Upper lobe of left lung (tissue), 6 donors: ENCODE measurements around the gene LAIR2. TPM values are rescaled to one million over a fixed set of nuclear protein-coding genes. Genes with fewer than 3 reads are reported as not detected.
"Not testable (repeated sequence)": the region's sequence is repeated elsewhere in the genome, so short reads cannot be mapped to it uniquely, and the experiment has no call there.

Experiments used
- ATAC-seq, 2 donors: fragments of 200-7000 bp; cut with Tn5 transposase; one replicate each; pipeline ENCODE4 v1.9.1; 2022; ENCODE audit warnings: mild to moderate bottlenecking in 2 of 2, moderate library complexity in 2 of 2; ENCODE audit not compliant: low FRiP score in 2 of 2
- DNase-seq, 2 donors: peaks; one replicate each; pipeline ENCODE4 v3.0.0-alpha.2; 2019 to 2020
- H3K27ac ChIP-seq, 4 donors: fragments of 200-600 bp; sonication (generic); one replicate each; pipeline ENCODE4 v1.5.1; 2016 to 2019
- H3K27me3 ChIP-seq, 4 donors: fragments of 200-600 bp; sonication (generic); one replicate each; pipeline ENCODE4 v1.5.1; 2017 to 2019
- H3K36me3 ChIP-seq, 4 donors: fragments of 200-600 bp; sonication (generic); one replicate each; pipeline ENCODE4 v1.5.1; 2016 to 2019
- H3K4me1 ChIP-seq, 4 donors: fragments of 200-600 bp; sonication (generic); one replicate each; pipeline ENCODE4 v1.5.1; 2018 to 2019
- H3K4me3 ChIP-seq, 4 donors: fragments of 200-600 bp; sonication (generic); one replicate each; pipeline ENCODE4 v1.5.1; 2017 to 2019; ENCODE audit warnings: mild to moderate bottlenecking in 2 of 4, moderate library complexity in 1 of 4
- H3K9me3 ChIP-seq, 4 donors: fragments of 200-600 bp; sonication (generic); one replicate each; pipeline ENCODE4 v1.5.1; 2018 to 2019
- EP300 ChIP-seq, 4 donors: sonication (generic); formaldehyde crosslinking; IDR thresholded peaks; one replicate each; pipeline ENCODE4 v1.5.1; 2017; ENCODE audit warnings: antibody characterized with exemption in 4 of 4, control low read depth in 2 of 4
- POLR2A ChIP-seq, 4 donors: fragments of 450-650 bp; IDR thresholded peaks; one replicate each; pipeline ENCODE4 v1.5.1; 2016 to 2017; ENCODE audit warnings: antibody characterized with exemption in 4 of 4, mild to moderate bottlenecking in 2 of 4
- POLR2AphosphoS5 ChIP-seq, 2 donors: sonication (generic); formaldehyde crosslinking; IDR thresholded peaks; one replicate each; pipeline ENCODE4 v1.5.1; 2017; ENCODE audit warnings: antibody characterized with exemption in 2 of 2
- WGBS, 2 donors: methylation state at CpG; one replicate each; pipeline ENCODE4 v1.1.5; 2017 to 2018; 5-methylcytosine and 5-hydroxymethylcytosine counted together
- total RNA-seq, 6 donors: library from RNA; depleted of rRNA in 4 of 6; stranded (reverse); fragments of >200 nt in 4 of 6; gene quantifications; one replicate each; pipeline versions ENCODE4 v1.1.0 to v1.2.1, GENCODE V29; 2016 to 2021
- TF ChIP-seq, protein P1 (sequence below), 6 experiments: fragments of 450-650 bp in 4 of 6; fragments of 200-600 bp in 2 of 6; sonication (generic) in 2 of 6; IDR thresholded peaks; one replicate each; pipeline ENCODE4 v1.5.1; 2016 to 2019; ENCODE audit warnings: antibody characterized with exemption in 6 of 6
- donor health status: DM: no; HTN: no; CAD: no; lungs with moderate emphysema.
- donor health status: DM: no; HTN: yes; CAD: no; lungs with severe emphysema.

Gene LAIR2
- total RNA-seq, 6 donors from 2014 or later, result not detected

DNA sequence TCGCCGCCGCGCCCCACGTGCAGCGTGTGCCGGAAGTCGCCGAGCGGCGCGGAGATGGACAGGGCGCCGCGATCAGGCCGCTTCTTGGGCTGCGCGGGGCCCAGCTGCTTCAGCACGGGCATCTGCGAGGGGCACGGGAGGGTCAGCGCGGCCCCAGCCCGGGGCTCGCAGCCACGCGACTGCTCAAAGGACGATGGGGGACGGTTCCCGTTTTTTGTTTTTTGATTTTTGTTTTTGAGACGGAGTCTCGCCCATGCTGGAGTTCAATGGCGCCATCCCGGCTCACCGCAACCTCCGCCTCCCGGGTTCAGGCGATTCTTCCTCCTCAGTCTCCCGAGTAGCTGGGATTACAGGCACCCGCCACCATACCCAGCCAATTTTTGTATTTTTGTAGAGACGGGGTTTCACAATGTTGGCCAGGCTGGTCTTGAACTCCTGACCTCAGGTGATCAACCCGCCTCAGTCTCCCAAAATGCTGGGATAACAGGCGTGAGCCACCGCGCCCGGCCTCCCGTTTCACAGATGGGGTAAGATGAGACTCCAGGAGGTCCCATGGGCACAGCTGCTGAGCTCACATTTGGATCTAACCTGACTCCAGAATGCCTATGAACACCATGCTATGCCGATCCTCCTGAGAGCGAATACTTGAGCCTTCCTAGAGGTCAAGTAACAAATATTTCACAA is 37.1 kb upstream of the LAIR2 start:
- H3K27me3 ChIP-seq, result peaks cover 0 to 2% (median 0%) of the 10 kb centered on the region in 4 donors
- H3K4me1 ChIP-seq, result peaks cover 35 to 64% (median 44%) of the 10 kb centered on the region in 4 donors
- TF ChIP-seq, protein P1, sequence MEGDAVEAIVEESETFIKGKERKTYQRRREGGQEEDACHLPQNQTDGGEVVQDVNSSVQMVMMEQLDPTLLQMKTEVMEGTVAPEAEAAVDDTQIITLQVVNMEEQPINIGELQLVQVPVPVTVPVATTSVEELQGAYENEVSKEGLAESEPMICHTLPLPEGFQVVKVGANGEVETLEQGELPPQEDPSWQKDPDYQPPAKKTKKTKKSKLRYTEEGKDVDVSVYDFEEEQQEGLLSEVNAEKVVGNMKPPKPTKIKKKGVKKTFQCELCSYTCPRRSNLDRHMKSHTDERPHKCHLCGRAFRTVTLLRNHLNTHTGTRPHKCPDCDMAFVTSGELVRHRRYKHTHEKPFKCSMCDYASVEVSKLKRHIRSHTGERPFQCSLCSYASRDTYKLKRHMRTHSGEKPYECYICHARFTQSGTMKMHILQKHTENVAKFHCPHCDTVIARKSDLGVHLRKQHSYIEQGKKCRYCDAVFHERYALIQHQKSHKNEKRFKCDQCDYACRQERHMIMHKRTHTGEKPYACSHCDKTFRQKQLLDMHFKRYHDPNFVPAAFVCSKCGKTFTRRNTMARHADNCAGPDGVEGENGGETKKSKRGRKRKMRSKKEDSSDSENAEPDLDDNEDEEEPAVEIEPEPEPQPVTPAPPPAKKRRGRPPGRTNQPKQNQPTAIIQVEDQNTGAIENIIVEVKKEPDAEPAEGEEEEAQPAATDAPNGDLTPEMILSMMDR (IDR thresholded peaks at IDR 0.05), result no peak
- TF ChIP-seq POLR2AphosphoS5 (IDR thresholded peaks at IDR 0.05) (no peak), POLR2A (IDR thresholded peaks at IDR 0.05) (no peak), EP300 (IDR thresholded peaks at IDR 0.05) (no peak)
- ATAC-seq (no peak), DNase-seq (peak in 1 of 2 donors; percentile 73)
- H3K4me3 ChIP-seq, result peak overlapping the region in 3 of 4 donors; percentile 65 to 83 (median 81)
- peak overlapping the region in 1 of 4 donors; percentile 98 for H3K27ac ChIP-seq
- peaks cover 10 to 19% (median 18%) of the 10 kb centered on the region in 4 donors for H3K36me3 ChIP-seq
- 82 to 99% methylated on average over 14 to 44 of the region's 49 CpGs for WGBS, 2 donors
- no peaks in the 10 kb centered on the region for H3K9me3 ChIP-seq

DNA sequence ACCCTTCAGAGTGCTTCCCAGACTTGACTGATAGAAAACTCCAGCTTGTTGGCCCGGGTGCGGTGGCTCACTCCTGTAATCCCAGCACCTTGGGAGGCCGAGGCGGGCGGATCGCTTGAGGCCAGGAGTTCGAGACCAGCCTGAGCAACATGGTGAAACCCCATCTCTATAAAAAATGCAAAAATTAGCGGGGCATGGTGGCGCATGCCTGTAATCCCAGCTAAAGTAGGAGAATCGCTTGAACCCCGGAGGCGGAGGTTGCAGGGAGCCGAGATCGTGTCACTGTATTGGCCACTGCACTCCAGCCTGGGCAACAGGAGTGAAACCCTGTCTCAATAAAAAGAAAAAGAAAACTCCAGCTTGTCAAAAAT is 36.5 kb upstream of the LAIR2 start:
- not testable (repeated sequence) for H3K27ac ChIP-seq, H3K27me3 ChIP-seq, H3K9me3 ChIP-seq, ATAC-seq, H3K4me3 ChIP-seq
- DNase-seq, result peak in 1 of 2 donors; percentile 67
- H3K36me3 ChIP-seq, result peaks cover 5 to 14% (median 12%) of the 10 kb centered on the region in 4 donors
- H3K4me1 ChIP-seq, result peaks cover 33 to 64% (median 44%) of the 10 kb centered on the region in 4 donors
- WGBS, 2 donors, result 92 to 94% methylated on average over 14 of the region's 14 CpGs

DNA sequence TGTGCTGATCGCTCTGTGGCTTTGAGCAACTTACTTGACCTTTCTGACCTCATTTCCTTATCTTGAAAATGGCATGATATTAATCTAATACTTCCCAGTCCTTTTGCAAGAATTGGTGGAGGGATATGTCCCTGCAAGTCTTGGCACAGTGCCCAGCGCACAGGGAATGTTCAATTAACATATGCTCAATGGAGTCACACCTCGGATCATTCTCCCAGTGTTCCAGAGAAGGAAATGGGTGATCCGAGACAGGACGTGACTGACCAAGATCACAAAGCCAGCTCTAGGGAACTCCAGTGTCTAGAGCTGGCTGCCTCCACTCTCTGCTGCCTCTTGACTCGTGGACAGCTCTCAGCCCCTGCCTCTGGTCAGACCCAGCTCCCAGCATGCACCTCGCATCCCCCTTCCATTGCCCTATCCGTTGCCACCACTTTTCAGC is 33.1 kb upstream of the LAIR2 start:
- Histone ChIP-seq H3K27ac (peak overlapping the region; percentile 64 to 91 (median 84)), H3K27me3 (peaks cover 0 to 11% (median 4%) of the 10 kb centered on the region in 4 donors), H3K4me1 (peaks cover 30 to 55% (median 39%) of the 10 kb centered on the region in 4 donors), H3K9me3 (no peaks in the 10 kb centered on the region), H3K36me3 (no peaks in the 10 kb centered on the region), H3K4me3 (no peak overlapping the region)
- 38 to 50% methylated on average over 4 to 8 of the region's 8 CpGs for WGBS, 2 donors
- no peak for ATAC-seq
- TF ChIP-seq, protein P1 (IDR thresholded peaks at IDR 0.05), result no peak
- peak; percentile 46 to 79 for TF ChIP-seq POLR2AphosphoS5 (IDR thresholded peaks at IDR 0.05)
- no peak for TF ChIP-seq POLR2A (IDR thresholded peaks at IDR 0.05)
- TF ChIP-seq EP300 (IDR thresholded peaks at IDR 0.05), result peak in 1 of 4 donors; percentile 36
- DNase-seq, result no peak

DNA sequence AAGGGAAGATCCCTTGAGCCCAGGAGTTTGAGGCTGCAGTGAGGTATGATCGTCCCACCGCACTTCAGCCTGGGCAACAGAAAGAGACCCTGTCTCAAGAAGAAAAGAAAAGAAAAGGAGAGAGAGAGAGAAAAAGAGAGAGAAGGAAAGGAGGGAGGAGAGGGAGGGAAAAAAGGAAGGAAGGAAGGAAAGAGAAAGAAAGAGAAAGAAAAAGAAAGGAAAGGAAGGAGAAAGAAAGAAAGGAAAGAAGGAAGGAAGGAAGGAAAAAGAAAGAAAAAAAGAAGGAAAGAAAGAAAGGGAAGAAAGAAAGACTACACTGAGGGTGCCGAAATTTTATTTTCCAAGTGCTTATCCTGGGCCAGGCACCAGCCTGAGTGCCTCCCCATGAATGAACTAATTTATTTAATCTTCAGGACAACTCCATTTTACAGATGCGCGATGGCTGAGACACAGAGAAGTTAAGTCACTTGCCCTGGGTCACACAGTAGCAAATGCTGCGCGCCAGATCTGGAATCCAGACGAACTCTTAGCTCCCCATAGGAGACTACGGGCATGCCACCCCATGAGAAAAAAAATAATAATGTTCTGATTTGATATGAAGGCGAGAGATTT is 32.2 kb upstream of the LAIR2 start:
- no peak for ATAC-seq
- WGBS, 2 donors, result 70 to 86% methylated on average over 10 of the region's 10 CpGs
- Histone ChIP-seq H3K9me3 (no peaks in the 10 kb centered on the region), H3K36me3 (no peaks in the 10 kb centered on the region), H3K4me3 (peak overlapping the region in 3 of 4 donors; percentile 44 to 59 (median 57)), H3K27me3 (peaks cover 0 to 11% (median 4%) of the 10 kb centered on the region in 4 donors), H3K4me1 (peaks cover 30 to 49% (median 36%) of the 10 kb centered on the region in 4 donors), H3K27ac (peak overlapping the region; percentile 79 to 91 (median 86))
- no peak for DNase-seq
- TF ChIP-seq, protein P1 (IDR thresholded peaks at IDR 0.05), result no peak
- TF ChIP-seq POLR2AphosphoS5 (IDR thresholded peaks at IDR 0.05) (no peak), EP300 (IDR thresholded peaks at IDR 0.05) (no peak), POLR2A (IDR thresholded peaks at IDR 0.05) (no peak)

DNA sequence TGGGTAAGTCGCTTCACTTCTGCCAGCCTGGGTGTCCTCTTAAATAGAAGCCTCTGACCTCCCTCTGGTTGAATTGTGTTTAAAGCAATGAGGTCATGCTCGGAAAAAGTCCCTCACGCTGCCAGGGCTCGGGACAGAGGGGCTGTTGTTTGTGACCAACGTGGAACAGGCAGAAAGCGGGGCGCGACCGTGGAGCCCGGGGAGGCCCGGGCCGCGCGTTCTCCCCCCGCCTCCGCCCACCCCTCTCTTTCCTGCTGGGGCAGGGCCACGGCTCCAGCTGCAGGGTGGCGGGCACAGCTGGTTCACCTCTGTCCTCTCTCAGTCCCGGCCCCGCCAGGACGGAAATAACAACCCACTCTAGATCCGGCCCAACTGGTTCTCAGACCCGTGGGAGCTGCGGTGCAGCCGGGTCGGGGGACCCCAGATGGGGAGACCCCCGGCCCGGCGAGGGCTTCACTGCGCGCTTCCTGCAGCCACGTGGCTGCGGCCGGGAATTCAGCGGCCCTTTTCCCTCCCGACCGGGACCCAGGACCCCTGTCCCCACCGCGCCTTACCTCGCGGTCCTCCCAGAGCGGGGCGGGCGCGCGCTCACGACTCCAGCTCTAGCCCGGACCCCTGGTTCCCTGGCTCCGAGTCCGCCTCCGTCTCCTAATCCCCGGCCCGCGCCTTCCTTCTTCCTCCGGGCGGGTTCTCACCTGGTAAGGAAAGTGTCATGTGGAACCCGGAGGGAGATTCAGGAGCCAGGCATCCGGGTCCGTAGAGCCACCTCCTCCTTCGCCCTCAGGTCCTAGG is 31.4 kb upstream of the LAIR2 start:
- Histone ChIP-seq H3K4me1 (peaks cover 30 to 45% (median 36%) of the 10 kb centered on the region in 4 donors), H3K4me3 (peak overlapping the region; percentile 41 to 59 (median 50)), H3K27me3 (peaks cover 0 to 11% (median 4%) of the 10 kb centered on the region in 4 donors), H3K36me3 (no peaks in the 10 kb centered on the region), H3K9me3 (no peaks in the 10 kb centered on the region), H3K27ac (peak overlapping the region; percentile 79 to 91 (median 86))
- TF ChIP-seq POLR2AphosphoS5 (IDR thresholded peaks at IDR 0.05) (peak in 1 of 2 donors; percentile 72), POLR2A (IDR thresholded peaks at IDR 0.05) (peak in 1 of 4 donors; percentile 21), EP300 (IDR thresholded peaks at IDR 0.05) (no peak)
- peak in 1 of 2 donors; percentile 56 for ATAC-seq
- 1% methylated on average over 17 to 59 of the region's 60 CpGs for WGBS, 2 donors
- DNase-seq, result peak; percentile 31 to 85
